UCSD-AML1 (cell line): ENCODE results near the gene GKN1.
"Not testable (repeated sequence)": the region's sequence is repeated elsewhere in the genome, so short reads cannot be mapped to it uniquely, and the experiment has no call there.

Source experiments
- DNase-seq: peaks from one replicate; lab custom pipeline; 2025; ENCODE audit not compliant: unreplicated experiment; lab: John Stamatoyannopoulos, UW

The GKN1 gene

GRCh38 chr2:68974251-68974650, at the start of gene GKN1:
GKN1 (plus strand) TSS chr2:68974636; CDS start chr2:68974678, 42 bp downstream.
- DNase-seq: no peak

- no peak for DNase-seq
Observed at GRCh38 chr2:68925295-68925896, 49.0 kb upstream of the GKN1 start.

- DNase-seq: no peak
Observed at GRCh38 chr2:68926796-68927195, 47.6 kb upstream of the GKN1 start.

- no peak for DNase-seq
Observed at GRCh38 chr2:68931149-68931711, 43.2 kb upstream of the GKN1 start.

- no peak for DNase-seq
Observed at GRCh38 chr2:68931799-68932198, 42.6 kb upstream of the GKN1 start.

- DNase-seq: no peak
Observed at GRCh38 chr2:68932402-68932801, 42.0 kb upstream of the GKN1 start.

- no peak for DNase-seq
Observed at GRCh38 chr2:68934021-68934420, 40.4 kb upstream of the GKN1 start.

GRCh38 chr2:68935471-68935870, 39.0 kb upstream of the GKN1 start:
- DNase-seq: no peak

- no peak for DNase-seq
Observed at GRCh38 chr2:68936427-68936826, 38.0 kb upstream of the GKN1 start.

GRCh38 chr2:68936889-68937288, 37.5 kb upstream of the GKN1 start:
- no peak for DNase-seq

- no peak for DNase-seq
Observed at GRCh38 chr2:68937346-68938055, 36.9 kb upstream of the GKN1 start.

- DNase-seq: no peak
Observed at GRCh38 chr2:68938938-68939337, 35.5 kb upstream of the GKN1 start.

- no peak for DNase-seq
Observed at GRCh38 chr2:68939962-68940361, 34.5 kb upstream of the GKN1 start.

- DNase-seq: no peak
Observed at GRCh38 chr2:68940369-68940768, 34.1 kb upstream of the GKN1 start.

- DNase-seq: no peak
Observed at GRCh38 chr2:68942827-68943226, 31.6 kb upstream of the GKN1 start.

GRCh38 chr2:68943581-68944568, 30.6 kb upstream of the GKN1 start:
- DNase-seq: peak; percentile 22

GRCh38 chr2:68946117-68946516, 28.3 kb upstream of the GKN1 start:
- DNase-seq: no peak

GRCh38 chr2:68948710-68949109, 25.7 kb upstream of the GKN1 start:
- no peak for DNase-seq

- DNase-seq: no peak
Observed at GRCh38 chr2:68951899-68952298, 22.5 kb upstream of the GKN1 start.

GRCh38 chr2:68952887-68953521, 21.4 kb upstream of the GKN1 start, which contains the start of gene GKN2:
GKN2 (minus strand) TSS chr2:68952893; CDS start chr2:68952861, 32 bp downstream.
- no peak for DNase-seq

- DNase-seq: not testable (repeated sequence)
Observed at GRCh38 chr2:68955432-68955831, 19.0 kb upstream of the GKN1 start.
